ENCODE data around the gene DOCK11.

The DOCK11 gene

GRCh38 chrX:118726887-118727685 is 231.5 kb downstream of the DOCK11 start, which contains the start of gene IL13RA1 (continued):
- TF ChIP-seq, protein P1, sequence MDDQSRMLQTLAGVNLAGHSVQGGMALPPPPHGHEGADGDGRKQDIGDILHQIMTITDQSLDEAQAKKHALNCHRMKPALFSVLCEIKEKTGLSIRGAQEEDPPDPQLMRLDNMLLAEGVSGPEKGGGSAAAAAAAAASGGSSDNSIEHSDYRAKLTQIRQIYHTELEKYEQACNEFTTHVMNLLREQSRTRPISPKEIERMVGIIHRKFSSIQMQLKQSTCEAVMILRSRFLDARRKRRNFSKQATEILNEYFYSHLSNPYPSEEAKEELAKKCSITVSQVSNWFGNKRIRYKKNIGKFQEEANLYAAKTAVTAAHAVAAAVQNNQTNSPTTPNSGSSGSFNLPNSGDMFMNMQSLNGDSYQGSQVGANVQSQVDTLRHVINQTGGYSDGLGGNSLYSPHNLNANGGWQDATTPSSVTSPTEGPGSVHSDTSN (CRISPR knock-in tag; IDR thresholded peaks at IDR 0.05), result no peak
- TF ChIP-seq ZNF624 (tag by site-specific recombination; IDR thresholded peaks at IDR 0.05) (no peak), ZIC2 (tag by site-specific recombination; IDR thresholded peaks at IDR 0.05) (peak; percentile 59), SP3 (tag by site-specific recombination; IDR thresholded peaks at IDR 0.05) (peak; percentile 45), ZNF140 (tag by site-specific recombination; IDR thresholded peaks at IDR 0.05) (no peak), SETDB1 (IDR thresholded peaks at IDR 0.05; ENCODE audit: insufficient read length, low read length) (no peak), ZNF792 (tag by site-specific recombination; IDR thresholded peaks at IDR 0.05) (no peak), EGR2 (tag by site-specific recombination; IDR thresholded peaks at IDR 0.05; ENCODE audit: low read depth) (peak; percentile 50; the same call in 1 of the 2 replicates), ZBTB20 (tag by site-specific recombination; IDR thresholded peaks at IDR 0.05) (peak; percentile 24; the same call in 1 of the 2 replicates), ZSCAN4 (tag by site-specific recombination; IDR thresholded peaks at IDR 0.05) (no peak), ZBTB21 (tag by site-specific recombination; IDR thresholded peaks at IDR 0.05) (no peak), PRDM6 (tag by site-specific recombination; IDR thresholded peaks at IDR 0.05) (0 out of 2 replicates have a peak, but pooled peaks have one; percentile 34), ZFP37 (tag by site-specific recombination; IDR thresholded peaks at IDR 0.05) (no peak), ZNF114 (tag by site-specific recombination; IDR thresholded peaks at IDR 0.05) (no peak), SALL2 (tag by site-specific recombination; IDR thresholded peaks at IDR 0.05; ENCODE audit: borderline replicate concordance) (no peak), ZBTB6 (tag by site-specific recombination; IDR thresholded peaks at IDR 0.05) (peak; percentile 93), RBAK (tag by site-specific recombination; IDR thresholded peaks at IDR 0.05) (no peak), ZNF174 (tag by site-specific recombination; IDR thresholded peaks at IDR 0.05) (no peak), INSM2 (tag by site-specific recombination; IDR thresholded peaks at IDR 0.05) (no peak), GFI1B (tag by site-specific recombination; IDR thresholded peaks at IDR 0.05) (no peak), ZNF335 (tag by site-specific recombination; conservative IDR thresholded peaks at IDR 0.05) (no peak; the same call in none of the 2 replicates), ZNF202 (tag by site-specific recombination; IDR thresholded peaks at IDR 0.05; ENCODE audit: borderline replicate concordance) (no peak), ZNF433 (tag by site-specific recombination; IDR thresholded peaks at IDR 0.05; ENCODE audit: low read depth) (no peak), TCF7L2 (IDR thresholded peaks at IDR 0.05; ENCODE audit: borderline replicate concordance, low read depth, low read length) (no peak), IKZF3 (tag by site-specific recombination; IDR thresholded peaks at IDR 0.05) (peak; percentile 99), ZXDB (tag by site-specific recombination; IDR thresholded peaks at IDR 0.05) (no peak), ZNF221 (tag by site-specific recombination; IDR thresholded peaks at IDR 0.05; ENCODE audit: borderline replicate concordance) (no peak), ZNF274 (IDR thresholded peaks at IDR 0.05; ENCODE audit: low read length) (no peak), ZNF274 (tag by site-specific recombination; IDR thresholded peaks at IDR 0.05; ENCODE audit: borderline replicate concordance) (no peak), KLF16 (tag by site-specific recombination; IDR thresholded peaks at IDR 0.05) (peak; percentile 45; the same call in 1 of the 2 replicates), GLIS2 (tag by site-specific recombination; IDR thresholded peaks at IDR 0.05) (peak; percentile 52), ZNF10 (tag by site-specific recombination; IDR thresholded peaks at IDR 0.05) (no peak), ZNF596 (tag by site-specific recombination; IDR thresholded peaks at IDR 0.05) (no peak; the same call in 1 of the 2 replicates), ZNF600 (tag by site-specific recombination; IDR thresholded peaks at IDR 0.05) (peak; percentile 84), ZNF2 (tag by site-specific recombination; IDR thresholded peaks at IDR 0.05) (no peak)

Data from HEK293 (cell line).